ENCODE data around the gene FRMD4A. TPM values are rescaled to one million over a fixed set of nuclear protein-coding genes. Genes with fewer than 3 reads are reported as not detected.

The FRMD4A gene
- total RNA-seq, 2 donors from 2014 or later: 0.35 to 0.50 TPM

DNA sequence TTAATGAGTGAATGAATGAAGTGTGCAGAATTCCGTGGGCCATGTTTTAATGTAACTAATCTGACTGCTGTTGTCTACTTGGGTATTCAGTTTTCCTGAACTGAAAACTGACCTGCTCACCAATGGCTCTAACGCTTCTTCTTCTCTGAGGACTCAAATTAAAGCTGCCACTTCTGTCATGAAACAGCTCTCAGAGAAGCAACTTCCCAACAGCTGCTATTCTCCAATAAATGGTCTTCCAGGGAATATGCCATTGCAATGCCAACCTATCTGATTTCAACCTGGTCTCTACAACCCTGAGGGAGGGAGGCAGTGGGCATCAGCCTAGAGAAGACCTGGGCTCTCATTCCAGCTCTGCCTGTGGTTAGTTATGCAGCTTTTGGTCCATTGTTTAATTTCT is 69.4 kb downstream of the FRMD4A start:
- no peak for ATAC-seq (replicated peaks in 1 of 2)
- H3K4me1 Mint-ChIP-seq (ENCODE audit: low read depth): no peaks in the 10 kb centered on the region
- no peak for DNase-seq
- H3K9me3 Mint-ChIP-seq: no peaks in the 10 kb centered on the region
- peaks cover 25% of the 10 kb centered on the region for H3K27me3 Mint-ChIP-seq (ENCODE audit: low read depth)
- H3K4me3 Mint-ChIP-seq: no peak overlapping the region
- no peak overlapping the region for H3K27ac Mint-ChIP-seq
- no peaks in the 10 kb centered on the region for H3K36me3 Mint-ChIP-seq (ENCODE audit: insufficient read depth in 2 of 2)

DNA sequence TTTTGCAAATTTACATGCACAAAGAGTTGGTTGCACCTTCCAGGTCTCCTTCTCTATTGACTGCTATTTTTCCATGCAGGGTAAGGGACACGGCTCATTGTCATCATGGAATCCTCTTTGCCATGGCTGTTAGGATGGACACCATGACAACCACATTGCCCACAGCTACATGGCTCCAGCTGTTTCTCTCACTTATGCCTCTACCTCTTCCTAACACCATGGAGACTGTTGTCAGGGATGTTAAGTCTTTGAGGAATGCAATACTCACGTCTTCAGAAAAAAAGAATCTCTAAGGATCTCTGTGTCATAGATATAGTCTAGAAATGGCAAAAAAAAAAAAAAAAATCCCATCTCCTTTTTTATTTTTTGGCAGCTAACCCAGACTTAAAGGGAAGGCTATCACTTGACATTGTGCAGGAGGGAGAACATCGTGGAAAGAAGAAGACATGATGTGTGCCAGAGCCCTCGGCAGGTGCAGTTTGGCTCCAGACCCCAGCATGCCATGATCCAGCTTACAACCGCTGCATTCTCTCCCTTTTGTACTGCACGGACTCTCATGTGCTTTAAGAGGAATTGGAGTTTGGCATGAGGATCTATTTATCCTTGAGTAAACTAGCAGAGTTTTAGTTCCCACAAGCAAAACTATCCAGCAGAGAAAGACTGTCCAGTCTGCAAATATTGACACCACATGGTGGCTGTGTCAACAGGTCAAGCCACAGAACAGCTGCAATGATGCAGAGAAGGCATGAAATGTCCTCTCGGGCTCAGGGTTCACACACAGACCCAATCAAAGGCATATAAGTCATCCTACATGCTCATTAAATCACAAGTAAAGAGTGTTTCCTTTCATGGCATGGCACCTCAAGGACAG is 70.8 kb downstream of the FRMD4A start:
- Mint-ChIP-seq H3K27ac (no peak overlapping the region), H3K4me3 (no peak overlapping the region), H3K4me1 (ENCODE audit: low read depth) (no peaks in the 10 kb centered on the region), H3K27me3 (ENCODE audit: low read depth) (peaks cover 30% of the 10 kb centered on the region), H3K36me3 (ENCODE audit: insufficient read depth in 2 of 2) (no peaks in the 10 kb centered on the region), H3K9me3 (no peaks in the 10 kb centered on the region)
- no peak for DNase-seq
- ATAC-seq (replicated peaks in 1 of 2): no peak

DNA sequence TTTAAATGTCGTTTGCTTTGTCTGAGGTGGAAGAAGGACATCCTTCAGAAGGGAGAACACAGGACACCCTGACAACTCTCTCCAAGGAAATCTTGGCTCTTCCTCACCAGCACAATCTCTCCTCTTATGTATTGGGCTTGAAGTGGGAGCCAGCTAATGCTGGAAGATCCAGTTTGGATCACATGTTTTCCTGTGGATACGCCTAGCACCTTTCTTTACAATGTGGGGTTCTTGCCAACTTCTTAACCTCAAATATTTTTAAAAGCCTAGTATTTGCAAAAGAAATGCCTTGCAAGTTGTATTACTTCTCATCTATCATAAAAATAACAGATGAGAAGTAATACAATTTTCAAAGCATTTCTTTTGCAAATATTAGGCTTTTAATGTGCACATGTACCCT is 76.4 kb downstream of the FRMD4A start:
- H3K27me3 Mint-ChIP-seq (ENCODE audit: low read depth): peaks cover 25% of the 10 kb centered on the region

DNA sequence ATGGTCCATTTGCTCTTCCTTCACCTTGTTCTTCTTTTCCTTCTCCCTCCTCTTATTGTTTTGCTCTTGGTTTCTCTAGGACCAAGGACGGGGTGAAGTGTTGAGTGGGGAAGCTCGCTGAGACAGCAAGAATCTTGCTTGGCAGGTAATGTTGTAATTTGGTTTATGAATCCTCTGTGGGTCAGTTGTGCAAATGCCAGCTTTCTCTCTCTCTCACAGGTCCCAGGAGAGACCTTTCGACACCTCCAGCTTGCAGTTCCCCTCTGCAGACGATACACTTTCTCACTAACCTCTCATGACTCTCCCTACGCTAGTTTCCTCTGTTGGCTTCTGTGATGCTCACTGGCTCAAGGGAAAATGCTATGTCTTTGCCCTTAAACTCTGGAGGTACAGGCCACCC is 77.0 kb downstream of the FRMD4A start:
- Mint-ChIP-seq H3K9me3 (peaks cover 0 to 3% of the 10 kb centered on the region in 2 donors), H3K27ac (no peak overlapping the region), H3K4me3 (no peak overlapping the region), H3K4me1 (ENCODE audit: low read depth) (no peaks in the 10 kb centered on the region), H3K27me3 (ENCODE audit: low read depth) (peaks cover 25% of the 10 kb centered on the region), H3K36me3 (ENCODE audit: insufficient read depth in 2 of 2) (no peaks in the 10 kb centered on the region)
- DNase-seq: no peak
- ATAC-seq (replicated peaks in 1 of 2): no peak

More for the DNA sequence above, 76.4 kb downstream of the FRMD4A start:
- DNase-seq (no peak), ATAC-seq (replicated peaks in 1 of 2) (no peak)
- no peak overlapping the region for H3K27ac Mint-ChIP-seq
- H3K4me3 Mint-ChIP-seq: no peak overlapping the region
- peaks cover 0 to 3% of the 10 kb centered on the region in 2 donors for H3K9me3 Mint-ChIP-seq
- H3K36me3 Mint-ChIP-seq (ENCODE audit: insufficient read depth in 2 of 2): no peaks in the 10 kb centered on the region
- H3K4me1 Mint-ChIP-seq (ENCODE audit: low read depth): no peaks in the 10 kb centered on the region

GRCh38 chr10:14253079-14253478 is 77.6 kb downstream of the FRMD4A start:
- no peak for ATAC-seq (replicated peaks in 1 of 2)
- Mint-ChIP-seq H3K27me3 (ENCODE audit: low read depth) (peaks cover 25% of the 10 kb centered on the region), H3K4me3 (no peak overlapping the region), H3K9me3 (peaks cover 0 to 3% of the 10 kb centered on the region in 2 donors), H3K27ac (no peak overlapping the region), H3K4me1 (ENCODE audit: low read depth) (no peaks in the 10 kb centered on the region), H3K36me3 (ENCODE audit: insufficient read depth in 2 of 2) (no peaks in the 10 kb centered on the region)
- no peak for DNase-seq

DNA sequence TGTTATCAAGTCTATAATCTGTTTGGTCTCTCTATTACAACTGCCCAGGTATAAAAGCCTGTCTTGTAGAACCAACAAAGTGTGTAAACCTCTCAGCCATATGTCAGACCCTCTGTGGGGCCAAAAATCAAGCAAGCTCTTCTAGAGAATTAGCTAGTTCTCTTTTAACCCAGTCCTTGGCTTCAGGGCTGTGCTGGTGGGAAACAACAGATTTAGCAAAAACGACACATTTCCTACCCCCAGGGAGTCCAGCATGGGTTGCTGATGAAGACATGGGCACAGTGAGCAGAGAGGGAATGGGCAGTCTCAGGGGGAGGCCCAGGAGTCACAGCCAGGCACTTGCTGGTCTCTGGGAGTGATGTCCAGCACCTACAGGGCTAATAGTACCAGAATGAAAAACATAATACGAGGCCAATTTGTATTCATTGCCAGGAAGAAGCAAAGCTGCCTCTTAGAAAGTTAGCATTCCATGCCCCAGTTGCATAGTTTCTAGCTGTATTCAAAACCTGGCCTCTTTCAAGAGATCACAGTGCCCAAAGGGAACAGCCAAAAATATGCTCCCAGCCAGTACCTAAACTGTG is 80.1 kb downstream of the FRMD4A start:
- Mint-ChIP-seq H3K9me3 (peaks cover 0 to 3% of the 10 kb centered on the region in 2 donors), H3K27me3 (ENCODE audit: low read depth) (peaks cover 35% of the 10 kb centered on the region), H3K27ac (no peak overlapping the region), H3K4me3 (no peak overlapping the region), H3K4me1 (ENCODE audit: low read depth) (no peaks in the 10 kb centered on the region), H3K36me3 (ENCODE audit: insufficient read depth in 2 of 2) (no peaks in the 10 kb centered on the region)
- ATAC-seq (replicated peaks in 1 of 2) (no peak), DNase-seq (no peak)

GRCh38 chr10:14247377-14248116 is 83.2 kb downstream of the FRMD4A start:
- H3K4me1 Mint-ChIP-seq (ENCODE audit: low read depth): no peaks in the 10 kb centered on the region
- H3K27ac Mint-ChIP-seq: no peak overlapping the region
- H3K36me3 Mint-ChIP-seq (ENCODE audit: insufficient read depth in 2 of 2): no peaks in the 10 kb centered on the region
- ATAC-seq (replicated peaks in 1 of 2): no peak
- peaks cover under 1 to 3% of the 10 kb centered on the region in 2 donors for H3K9me3 Mint-ChIP-seq
- H3K27me3 Mint-ChIP-seq (ENCODE audit: low read depth): peaks cover 17% of the 10 kb centered on the region
- H3K4me3 Mint-ChIP-seq: no peak overlapping the region
- DNase-seq: no peak

GRCh38 chr10:14244801-14245211 is 85.9 kb downstream of the FRMD4A start:
- Mint-ChIP-seq H3K9me3 (peaks cover 0 to 2% of the 10 kb centered on the region in 2 donors), H3K27ac (no peak overlapping the region), H3K4me3 (no peak overlapping the region), H3K36me3 (ENCODE audit: insufficient read depth in 2 of 2) (no peaks in the 10 kb centered on the region), H3K4me1 (ENCODE audit: low read depth) (peaks cover 6% of the 10 kb centered on the region), H3K27me3 (ENCODE audit: low read depth) (peaks cover 28% of the 10 kb centered on the region)
- DNase-seq (no peak), ATAC-seq (replicated peaks in 1 of 2) (no peak)

DNA sequence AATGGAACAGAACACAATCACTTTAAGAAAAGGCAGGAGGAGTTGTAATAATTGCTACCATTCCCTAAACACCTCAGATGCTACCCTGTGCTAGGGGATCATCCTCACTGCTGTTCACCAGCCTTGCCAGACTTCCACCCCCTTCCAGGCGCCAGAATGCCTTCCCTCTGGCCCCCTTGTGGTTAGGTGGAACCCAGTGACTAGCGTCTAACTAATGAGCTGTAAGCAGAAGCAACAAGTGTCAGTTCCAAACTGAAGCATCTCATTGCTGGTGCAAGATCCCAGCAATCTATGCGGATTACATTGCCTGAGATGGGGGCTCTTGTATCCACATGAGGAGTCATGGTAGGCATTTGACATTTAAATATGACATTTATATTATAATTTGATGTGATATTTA is 86.6 kb downstream of the FRMD4A start:
- ATAC-seq (replicated peaks in 1 of 2) (no peak), DNase-seq (no peak)
- H3K4me1 Mint-ChIP-seq (ENCODE audit: low read depth): peaks cover 6% of the 10 kb centered on the region
- no peak overlapping the region for H3K27ac Mint-ChIP-seq
- H3K4me3 Mint-ChIP-seq: no peak overlapping the region
- H3K36me3 Mint-ChIP-seq (ENCODE audit: insufficient read depth in 2 of 2): no peaks in the 10 kb centered on the region
- peaks cover 0 to 2% of the 10 kb centered on the region in 2 donors for H3K9me3 Mint-ChIP-seq
- peaks cover 28% of the 10 kb centered on the region for H3K27me3 Mint-ChIP-seq (ENCODE audit: low read depth)

- Mint-ChIP-seq H3K27me3 (ENCODE audit: low read depth) (peaks cover 33% of the 10 kb centered on the region), H3K4me3 (no peak overlapping the region), H3K36me3 (ENCODE audit: insufficient read depth in 2 of 2) (no peaks in the 10 kb centered on the region), H3K9me3 (peaks cover 0 to 4% of the 10 kb centered on the region in 2 donors), H3K4me1 (ENCODE audit: low read depth) (peaks cover 6% of the 10 kb centered on the region), H3K27ac (no peak overlapping the region)
- DNase-seq (no peak), ATAC-seq (replicated peaks in 1 of 2) (no peak)
Measured at GRCh38 chr10:14243221-14243620, 87.5 kb downstream of the FRMD4A start.

DNA sequence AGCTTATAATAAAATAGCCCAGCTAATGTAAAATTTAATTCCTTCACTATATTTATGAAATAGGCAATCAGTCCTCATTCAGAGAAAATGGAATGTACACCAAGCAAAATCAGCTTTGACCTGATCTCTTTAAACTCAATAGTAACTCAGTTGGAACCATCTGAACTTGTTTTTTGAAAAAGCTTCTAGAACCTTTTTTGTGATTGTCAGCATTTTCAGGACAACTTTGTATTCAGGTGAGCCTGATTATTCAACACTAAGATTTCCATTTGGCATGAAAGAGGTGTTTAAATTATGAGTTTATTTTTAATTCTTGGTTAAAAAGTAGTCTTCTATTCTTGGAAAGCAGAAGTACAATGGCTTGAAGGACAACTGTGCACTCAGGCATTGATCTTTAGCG is 89.5 kb downstream of the FRMD4A start:
- ATAC-seq (replicated peaks in 1 of 2): no peak
- H3K4me1 Mint-ChIP-seq (ENCODE audit: low read depth): peaks cover 6% of the 10 kb centered on the region
- peaks cover 25% of the 10 kb centered on the region for H3K27me3 Mint-ChIP-seq (ENCODE audit: low read depth)
- no peak for DNase-seq
- no peak overlapping the region for H3K4me3 Mint-ChIP-seq
- no peaks in the 10 kb centered on the region for H3K36me3 Mint-ChIP-seq (ENCODE audit: insufficient read depth in 2 of 2)
- no peak overlapping the region for H3K27ac Mint-ChIP-seq
- H3K9me3 Mint-ChIP-seq: peaks cover 0 to 4% of the 10 kb centered on the region in 2 donors

DNA sequence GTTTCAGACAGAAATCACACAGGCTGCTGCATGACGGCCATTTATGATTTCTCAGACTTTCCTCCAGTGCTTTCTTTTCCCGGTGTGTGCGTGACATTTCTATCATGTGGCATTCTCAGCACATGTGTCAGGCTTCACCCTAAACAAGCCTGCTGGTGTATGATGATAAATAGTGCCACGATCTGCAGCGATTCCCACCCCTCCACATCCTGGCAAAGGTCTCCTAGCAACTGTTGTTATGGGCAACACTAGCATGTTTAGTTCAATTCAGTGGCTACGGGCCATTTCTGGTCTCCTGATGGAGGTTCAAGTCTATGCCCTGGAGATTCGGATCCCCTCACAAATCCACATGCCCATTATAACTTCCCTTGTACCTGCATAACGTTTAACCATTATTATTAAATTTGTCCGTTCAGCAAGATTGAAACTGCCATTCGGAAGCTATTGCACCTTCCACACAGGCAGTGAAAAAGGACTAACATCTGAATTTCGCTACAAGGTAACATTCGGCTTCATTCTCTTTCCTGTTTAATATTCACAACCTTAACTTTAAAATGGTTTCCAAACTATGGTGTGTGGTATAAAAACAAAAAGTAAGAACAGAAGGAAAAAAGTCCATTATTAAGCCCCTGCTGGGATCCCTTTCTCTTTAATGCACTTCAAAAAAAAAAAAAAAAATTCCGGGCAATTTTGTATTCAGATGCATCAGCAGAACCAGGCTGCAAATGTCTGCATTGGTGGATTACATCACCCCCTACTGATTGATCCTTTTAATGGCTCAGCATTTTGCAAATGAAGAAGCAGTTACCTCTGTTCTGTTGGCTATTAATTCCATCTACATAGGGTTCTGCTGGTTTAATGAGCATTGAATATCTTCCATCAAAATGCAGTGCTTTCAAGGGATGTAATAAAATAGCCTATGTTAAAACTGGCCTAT is 90.2 kb downstream of the FRMD4A start:
- no peak overlapping the region for H3K4me3 Mint-ChIP-seq
- H3K27ac Mint-ChIP-seq: no peak overlapping the region
- no peaks in the 10 kb centered on the region for H3K36me3 Mint-ChIP-seq (ENCODE audit: insufficient read depth in 2 of 2)
- H3K4me1 Mint-ChIP-seq (ENCODE audit: low read depth): peaks cover 6% of the 10 kb centered on the region
- peaks cover 0 to 4% of the 10 kb centered on the region in 2 donors for H3K9me3 Mint-ChIP-seq
- ATAC-seq (replicated peaks in 1 of 2): no peak
- H3K27me3 Mint-ChIP-seq (ENCODE audit: low read depth): peaks cover 30% of the 10 kb centered on the region
- DNase-seq: no peak
